Liver (tissue), 9 donors: ENCODE measurements around the gene CS. TPM values are rescaled to one million over a fixed set of nuclear protein-coding genes. Genes with fewer than 3 reads are reported as not detected.

Experiments used
- DNase-seq: peaks from one replicate; pipeline ENCODE4 v3.0.0-alpha.2; 2017; ENCODE audit warnings: low spot score
- H3K27ac ChIP-seq, 2 donors: one replicate each; pipeline ENCODE4 v1.7.0; 2013; ENCODE audit warnings: inconsistent platforms in 2 of 2, low read length in 2 of 2, control low read depth in 1 of 2, low read depth in 1 of 2, mild to moderate bottlenecking in 1 of 2
- H3K27me3 ChIP-seq, 4 donors: one replicate each; pipeline versions ENCODE4 v1.6.1 to v1.7.0; 2013; ENCODE audit warnings: low read length in 3 of 4, inconsistent platforms in 1 of 4, mild to moderate bottlenecking in 1 of 4, moderate library complexity in 1 of 4; ENCODE audit not compliant: control insufficient read depth in 4 of 4, insufficient read depth in 4 of 4
- H3K36me3 ChIP-seq, 4 donors: one replicate each; pipeline versions ENCODE4 v1.6.1 to v1.7.0; 2013; ENCODE audit warnings: low read length in 3 of 4, mild to moderate bottlenecking in 3 of 4, low read depth in 1 of 4, moderate library complexity in 1 of 4; ENCODE audit not compliant: control insufficient read depth in 4 of 4, insufficient read depth in 3 of 4
- H3K4me1 ChIP-seq, 4 donors: one replicate each; pipeline versions ENCODE4 v1.6.1 to v1.7.0; 2013; ENCODE audit warnings: low read length in 3 of 4, mild to moderate bottlenecking in 3 of 4, moderate library complexity in 1 of 4; ENCODE audit not compliant: control insufficient read depth in 4 of 4, insufficient read depth in 4 of 4
- H3K4me3 ChIP-seq, 3 donors: one replicate each; pipeline versions ENCODE4 v1.6.1 to v1.7.0; 2013; ENCODE audit warnings: low read length in 3 of 3, control low read depth in 1 of 3, low read depth in 1 of 3, mild to moderate bottlenecking in 1 of 3
- H3K9ac ChIP-seq, 2 donors: one replicate each; pipeline ENCODE4 v1.7.0; 2013; ENCODE audit warnings: low read length in 2 of 2, mild to moderate bottlenecking in 2 of 2, moderate library complexity in 2 of 2, control low read depth in 1 of 2, low read depth in 1 of 2
- H3K9me3 ChIP-seq, 4 donors: one replicate each; pipeline versions ENCODE4 v1.6.1 to v1.7.0; 2013; ENCODE audit warnings: low read length in 3 of 4; ENCODE audit not compliant: control insufficient read depth in 4 of 4
- EGR1 ChIP-seq, 2 donors: IDR thresholded peaks; 2 replicates each; pipeline ENCODE4 v1.6.1; 2016 to 2018; ENCODE audit warnings: antibody characterized with exemption in 2 of 2, low read depth in 2 of 2
- FOXA1 ChIP-seq: IDR thresholded peaks from 2 replicates; pipeline ENCODE4 v1.6.1; 2016; ENCODE audit warnings: antibody characterized with exemption
- FOXA2 ChIP-seq: IDR thresholded peaks from 2 replicates; pipeline ENCODE4 v1.6.1; 2016; ENCODE audit warnings: antibody characterized with exemption
- GABPA ChIP-seq, 2 donors: IDR thresholded peaks in 1 of 2; conservative IDR thresholded peaks in 1 of 2; 2 replicates each; pipeline ENCODE4 v1.6.1; 2016; ENCODE audit warnings: antibody characterized with exemption in 2 of 2, mild to moderate bottlenecking in 1 of 2, moderate library complexity in 1 of 2
- HNF4A ChIP-seq, 2 donors: conservative IDR thresholded peaks; 2 replicates each; pipeline ENCODE4 v1.6.1; 2016; ENCODE audit warnings: antibody characterized with exemption in 2 of 2, mild to moderate bottlenecking in 2 of 2
- HNF4G ChIP-seq: IDR thresholded peaks from 2 replicates; pipeline ENCODE4 v1.6.1; 2016; ENCODE audit warnings: antibody characterized with exemption
- JUND ChIP-seq, 2 donors: IDR thresholded peaks; 2 replicates each; pipeline ENCODE4 v1.6.1; 2016; ENCODE audit warnings: antibody characterized with exemption in 2 of 2
- NR2F2 ChIP-seq: IDR thresholded peaks from 2 replicates; pipeline ENCODE4 v1.6.1; 2016; ENCODE audit warnings: antibody characterized with exemption
- RAD21 ChIP-seq, 2 donors: IDR thresholded peaks; 2 replicates each; pipeline ENCODE4 v1.6.1; 2016; ENCODE audit warnings: antibody characterized with exemption in 2 of 2, mild to moderate bottlenecking in 2 of 2
- RXRA ChIP-seq, 2 donors: IDR thresholded peaks; 2 replicates each; pipeline ENCODE4 v1.6.1; 2017 to 2018; ENCODE audit warnings: antibody characterized with exemption in 2 of 2, mild to moderate bottlenecking in 1 of 2
- SP1 ChIP-seq: IDR thresholded peaks from 2 replicates; pipeline ENCODE4 v1.6.1; 2018; ENCODE audit warnings: antibody characterized with exemption, mild to moderate bottlenecking
- TAF1 ChIP-seq: conservative IDR thresholded peaks from 2 replicates; pipeline ENCODE4 v1.6.1; 2016; ENCODE audit warnings: antibody characterized with exemption, mild to moderate bottlenecking
- YY1 ChIP-seq: IDR thresholded peaks from 2 replicates; pipeline ENCODE4 v1.6.1; 2016; ENCODE audit warnings: antibody characterized with exemption, mild to moderate bottlenecking
- WGBS: extraction: QIAGEN DNeasy Blood & Tissue Kit; methylation state at CpG from one replicate; pipeline ENCODE4 v1.1.7; 2013; 5-methylcytosine and 5-hydroxymethylcytosine counted together
- polyA plus RNA-seq, 2 donors: library from polyadenylated mRNA; stranded (reverse) in 1 of 2; unstranded in 1 of 2; fragments of 200-250 nt in 1 of 2; fragments of >200 nt in 1 of 2; fragmentation: Nextera tagmentation in 1 of 2; extraction: Ambion mirVana in 1 of 2; gene quantifications; one replicate each; pipeline versions ENCODE4 v1.2.1 to v1.2.3, GENCODE V29; 2013 to 2015
- total RNA-seq, 2 donors: library from RNA; depleted of rRNA; stranded (reverse); fragments of >200 nt; gene quantifications; one replicate each; pipeline ENCODE4 v1.2.3, GENCODE V29; 2014
- TF ChIP-seq, protein P1 (sequence below): IDR thresholded peaks from 2 replicates; pipeline ENCODE4 v1.6.1; 2016; ENCODE audit warnings: antibody characterized with exemption
- TF ChIP-seq, protein P2 (sequence below): IDR thresholded peaks from 2 replicates; pipeline ENCODE4 v1.6.1; 2016; ENCODE audit warnings: antibody characterized with exemption
- TF ChIP-seq, protein P3 (sequence below): IDR thresholded peaks from 2 replicates; pipeline ENCODE4 v1.6.1; 2016; ENCODE audit warnings: antibody characterized with exemption
- TF ChIP-seq, protein P4 (sequence below): fragments of 150-350 bp; IDR thresholded peaks from 2 replicates; pipeline ENCODE4 v1.5.1; 2017; ENCODE audit warnings: improper control_type of control experiment, low read depth, low read length; ENCODE audit not compliant: missing input control
- TF ChIP-seq, protein P5 (sequence below): IDR thresholded peaks from 2 replicates; pipeline ENCODE4 v1.6.1; 2016; ENCODE audit warnings: antibody characterized with exemption, mild to moderate bottlenecking
- donor health status: healthy.
- donor health status: healthy.
- donor health status: healthy.
- donor health status: healthy.
- donor health status: healthy.

CS gene
- total and polyA plus RNA-seq, 4 donors: 33.8 to 79.9 (median 47.5) TPM

DNA sequence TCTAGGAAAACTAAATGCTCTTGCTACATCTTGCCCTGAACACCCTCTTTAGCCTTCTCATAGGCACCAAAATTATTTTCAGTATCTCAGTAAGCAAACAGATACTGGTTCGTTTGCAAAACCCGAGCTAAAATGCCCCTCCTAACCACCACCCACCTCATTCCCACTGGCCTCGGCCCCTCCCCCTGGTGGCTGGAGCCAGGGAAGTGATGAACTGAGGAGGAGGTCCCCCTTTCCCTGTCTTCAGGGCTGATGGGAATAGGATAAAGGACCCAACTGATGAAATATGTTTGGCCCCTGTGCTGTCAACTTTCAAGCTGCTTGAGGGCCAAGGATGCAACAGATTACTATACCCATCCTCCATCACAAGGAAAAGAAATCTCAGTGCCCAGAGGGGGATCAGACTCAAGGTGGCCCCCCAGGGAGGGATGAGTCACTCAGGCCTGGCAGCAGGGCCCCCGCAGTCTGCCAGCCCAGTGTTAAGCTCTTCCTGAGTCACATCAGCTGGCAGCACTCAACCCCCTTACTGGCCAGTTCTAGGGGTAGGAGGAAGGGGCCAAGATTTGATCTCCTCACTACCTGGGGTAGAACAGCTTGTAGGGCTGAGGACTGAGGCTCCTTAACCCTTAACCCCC lies 43.7 kb downstream of the CS start:
- Histone ChIP-seq H3K27me3 (no peaks in the 10 kb centered on the region), H3K9me3 (no peaks in the 10 kb centered on the region), H3K4me3 (no peak overlapping the region), H3K27ac (no peak overlapping the region), H3K9ac (no peak overlapping the region), H3K36me3 (peaks cover 8 to 38% (median 25%) of the 10 kb centered on the region in 4 donors), H3K4me1 (peaks cover 1 to 20% (median 15%) of the 10 kb centered on the region in 4 donors)
- WGBS: 58% methylated on average over 4 of the region's 4 CpGs
- TF ChIP-seq TAF1: no peak
- no peak for TF ChIP-seq YY1
- no peak for DNase-seq

DNA sequence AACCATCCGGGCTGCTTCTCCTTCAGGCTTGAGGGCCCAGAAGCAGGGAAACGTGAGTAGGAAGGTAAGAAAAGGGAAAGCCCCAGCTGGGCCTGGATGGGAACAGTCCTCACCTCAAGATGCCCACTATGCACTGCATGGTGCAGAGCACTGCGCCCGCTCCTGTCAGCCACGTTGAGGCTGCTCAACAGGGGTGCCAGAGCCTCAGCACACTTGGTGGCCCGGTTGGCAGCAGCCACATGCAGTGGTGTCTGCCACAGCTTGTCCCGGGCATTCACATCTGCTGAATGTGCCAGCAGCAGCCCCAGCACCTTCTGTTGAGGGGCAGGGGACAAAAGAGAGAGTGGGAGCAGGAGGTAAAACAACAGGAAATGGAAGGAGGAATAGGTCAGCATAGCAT lies 44.5 kb downstream of the CS start:
- Histone ChIP-seq H3K36me3 (peaks cover 8 to 40% (median 25%) of the 10 kb centered on the region in 4 donors), H3K27me3 (no peaks in the 10 kb centered on the region), H3K27ac (no peak overlapping the region), H3K9ac (no peak overlapping the region), H3K4me1 (peaks cover 1 to 20% (median 15%) of the 10 kb centered on the region in 4 donors), H3K9me3 (no peaks in the 10 kb centered on the region), H3K4me3 (no peak overlapping the region)
- WGBS: 92% methylated on average over 7 of the region's 7 CpGs
- TF ChIP-seq FOXA1: no peak
- TF ChIP-seq RAD21 (IDR thresholded peaks at IDR 0.05): no peak
- TF ChIP-seq JUND (IDR thresholded peaks at IDR 0.05): no peak
- TF ChIP-seq, protein P1, sequence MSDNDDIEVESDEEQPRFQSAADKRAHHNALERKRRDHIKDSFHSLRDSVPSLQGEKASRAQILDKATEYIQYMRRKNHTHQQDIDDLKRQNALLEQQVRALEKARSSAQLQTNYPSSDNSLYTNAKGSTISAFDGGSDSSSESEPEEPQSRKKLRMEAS: no peak
- TF ChIP-seq NR2F2: no peak
- no peak for TF ChIP-seq FOXA2
- TF ChIP-seq HNF4A (conservative IDR thresholded peaks at IDR 0.05): no peak
- TF ChIP-seq, protein P2, sequence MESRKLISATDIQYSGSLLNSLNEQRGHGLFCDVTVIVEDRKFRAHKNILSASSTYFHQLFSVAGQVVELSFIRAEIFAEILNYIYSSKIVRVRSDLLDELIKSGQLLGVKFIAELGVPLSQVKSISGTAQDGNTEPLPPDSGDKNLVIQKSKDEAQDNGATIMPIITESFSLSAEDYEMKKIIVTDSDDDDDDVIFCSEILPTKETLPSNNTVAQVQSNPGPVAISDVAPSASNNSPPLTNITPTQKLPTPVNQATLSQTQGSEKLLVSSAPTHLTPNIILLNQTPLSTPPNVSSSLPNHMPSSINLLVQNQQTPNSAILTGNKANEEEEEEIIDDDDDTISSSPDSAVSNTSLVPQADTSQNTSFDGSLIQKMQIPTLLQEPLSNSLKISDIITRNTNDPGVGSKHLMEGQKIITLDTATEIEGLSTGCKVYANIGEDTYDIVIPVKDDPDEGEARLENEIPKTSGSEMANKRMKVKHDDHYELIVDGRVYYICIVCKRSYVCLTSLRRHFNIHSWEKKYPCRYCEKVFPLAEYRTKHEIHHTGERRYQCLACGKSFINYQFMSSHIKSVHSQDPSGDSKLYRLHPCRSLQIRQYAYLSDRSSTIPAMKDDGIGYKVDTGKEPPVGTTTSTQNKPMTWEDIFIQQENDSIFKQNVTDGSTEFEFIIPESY: no peak
- TF ChIP-seq HNF4G: no peak
- TF ChIP-seq EGR1 (IDR thresholded peaks at IDR 0.05; ENCODE audit: low read depth in 2 of 2): no peak
- TF ChIP-seq, protein P3, sequence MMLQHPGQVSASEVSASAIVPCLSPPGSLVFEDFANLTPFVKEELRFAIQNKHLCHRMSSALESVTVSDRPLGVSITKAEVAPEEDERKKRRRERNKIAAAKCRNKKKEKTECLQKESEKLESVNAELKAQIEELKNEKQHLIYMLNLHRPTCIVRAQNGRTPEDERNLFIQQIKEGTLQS: no peak
- TF ChIP-seq GABPA (IDR thresholded peaks at IDR 0.05 in 1 of 2, conservative IDR thresholded peaks at IDR 0.05 in 1 of 2): no peak
- TF ChIP-seq, protein P4, sequence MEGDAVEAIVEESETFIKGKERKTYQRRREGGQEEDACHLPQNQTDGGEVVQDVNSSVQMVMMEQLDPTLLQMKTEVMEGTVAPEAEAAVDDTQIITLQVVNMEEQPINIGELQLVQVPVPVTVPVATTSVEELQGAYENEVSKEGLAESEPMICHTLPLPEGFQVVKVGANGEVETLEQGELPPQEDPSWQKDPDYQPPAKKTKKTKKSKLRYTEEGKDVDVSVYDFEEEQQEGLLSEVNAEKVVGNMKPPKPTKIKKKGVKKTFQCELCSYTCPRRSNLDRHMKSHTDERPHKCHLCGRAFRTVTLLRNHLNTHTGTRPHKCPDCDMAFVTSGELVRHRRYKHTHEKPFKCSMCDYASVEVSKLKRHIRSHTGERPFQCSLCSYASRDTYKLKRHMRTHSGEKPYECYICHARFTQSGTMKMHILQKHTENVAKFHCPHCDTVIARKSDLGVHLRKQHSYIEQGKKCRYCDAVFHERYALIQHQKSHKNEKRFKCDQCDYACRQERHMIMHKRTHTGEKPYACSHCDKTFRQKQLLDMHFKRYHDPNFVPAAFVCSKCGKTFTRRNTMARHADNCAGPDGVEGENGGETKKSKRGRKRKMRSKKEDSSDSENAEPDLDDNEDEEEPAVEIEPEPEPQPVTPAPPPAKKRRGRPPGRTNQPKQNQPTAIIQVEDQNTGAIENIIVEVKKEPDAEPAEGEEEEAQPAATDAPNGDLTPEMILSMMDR: no peak
- TF ChIP-seq TAF1: no peak
- no peak for DNase-seq

DNA sequence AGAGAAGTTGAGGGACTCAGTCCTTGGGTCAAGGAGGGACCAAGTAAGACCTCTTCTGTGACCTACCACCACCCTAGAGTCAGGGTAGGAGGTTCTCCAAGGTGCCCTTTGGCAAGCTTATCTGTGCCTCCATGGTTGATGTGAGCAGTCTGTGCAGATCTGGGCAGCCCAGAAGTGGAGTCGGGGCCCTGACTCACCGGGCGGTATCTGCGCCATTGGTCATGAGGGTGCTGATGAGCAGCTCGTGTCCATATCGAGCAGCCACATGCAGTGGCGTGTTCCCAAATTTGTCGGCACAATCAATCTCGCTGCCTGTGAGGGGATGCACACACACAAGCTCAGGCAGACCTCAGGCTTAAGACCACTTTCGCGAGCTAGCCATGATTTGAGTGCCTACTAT lies 47.0 kb downstream of the CS start:
- WGBS: 98% methylated on average over 11 of the region's 11 CpGs
- Histone ChIP-seq H3K9me3 (no peaks in the 10 kb centered on the region), H3K27ac (no peak overlapping the region), H3K36me3 (peaks cover 12 to 55% (median 38%) of the 10 kb centered on the region in 4 donors), H3K27me3 (no peaks in the 10 kb centered on the region), H3K4me1 (peaks cover 0 to 14% (median 10%) of the 10 kb centered on the region in 4 donors), H3K9ac (no peak overlapping the region), H3K4me3 (no peak overlapping the region)
- no peak for DNase-seq
- TF ChIP-seq, protein P5, sequence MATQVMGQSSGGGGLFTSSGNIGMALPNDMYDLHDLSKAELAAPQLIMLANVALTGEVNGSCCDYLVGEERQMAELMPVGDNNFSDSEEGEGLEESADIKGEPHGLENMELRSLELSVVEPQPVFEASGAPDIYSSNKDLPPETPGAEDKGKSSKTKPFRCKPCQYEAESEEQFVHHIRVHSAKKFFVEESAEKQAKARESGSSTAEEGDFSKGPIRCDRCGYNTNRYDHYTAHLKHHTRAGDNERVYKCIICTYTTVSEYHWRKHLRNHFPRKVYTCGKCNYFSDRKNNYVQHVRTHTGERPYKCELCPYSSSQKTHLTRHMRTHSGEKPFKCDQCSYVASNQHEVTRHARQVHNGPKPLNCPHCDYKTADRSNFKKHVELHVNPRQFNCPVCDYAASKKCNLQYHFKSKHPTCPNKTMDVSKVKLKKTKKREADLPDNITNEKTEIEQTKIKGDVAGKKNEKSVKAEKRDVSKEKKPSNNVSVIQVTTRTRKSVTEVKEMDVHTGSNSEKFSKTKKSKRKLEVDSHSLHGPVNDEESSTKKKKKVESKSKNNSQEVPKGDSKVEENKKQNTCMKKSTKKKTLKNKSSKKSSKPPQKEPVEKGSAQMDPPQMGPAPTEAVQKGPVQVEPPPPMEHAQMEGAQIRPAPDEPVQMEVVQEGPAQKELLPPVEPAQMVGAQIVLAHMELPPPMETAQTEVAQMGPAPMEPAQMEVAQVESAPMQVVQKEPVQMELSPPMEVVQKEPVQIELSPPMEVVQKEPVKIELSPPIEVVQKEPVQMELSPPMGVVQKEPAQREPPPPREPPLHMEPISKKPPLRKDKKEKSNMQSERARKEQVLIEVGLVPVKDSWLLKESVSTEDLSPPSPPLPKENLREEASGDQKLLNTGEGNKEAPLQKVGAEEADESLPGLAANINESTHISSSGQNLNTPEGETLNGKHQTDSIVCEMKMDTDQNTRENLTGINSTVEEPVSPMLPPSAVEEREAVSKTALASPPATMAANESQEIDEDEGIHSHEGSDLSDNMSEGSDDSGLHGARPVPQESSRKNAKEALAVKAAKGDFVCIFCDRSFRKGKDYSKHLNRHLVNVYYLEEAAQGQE: no peak
- TF ChIP-seq RXRA (IDR thresholded peaks at IDR 0.05) (no peak), SP1 (no peak)
- TF ChIP-seq, protein P1: no peak
- TF ChIP-seq, protein P4: no peak
